Lung (tissue), 12 donors: Measurements from ENCODE around the gene COBL. TPM values are rescaled to one million over a fixed set of nuclear protein-coding genes. Genes with fewer than 3 reads are reported as not detected.

ENCODE experiments used
- ATAC-seq: fragments of 200-7000 bp; cut with Tn5 transposase; one replicate; pipeline ENCODE4 v1.9.1; 2020; ENCODE audit warnings: moderate number of reproducible peaks; ENCODE audit not compliant: insufficient read depth, low FRiP score
- DNase-seq, 3 donors: peaks; one replicate each; pipeline ENCODE4 v3.0.0-alpha.2; 2013 to 2017
- H3K27ac ChIP-seq, 2 donors: one replicate each; pipeline ENCODE4 v1.5.1; 2013; ENCODE audit warnings: mild to moderate bottlenecking in 2 of 2, moderate library complexity in 2 of 2, control low read depth in 1 of 2, inconsistent platforms in 1 of 2, low read depth in 1 of 2, low read length in 1 of 2
- H3K27me3 ChIP-seq, 3 donors: one replicate each; pipeline ENCODE4 v1.5.1; 2013; ENCODE audit warnings: low read length in 2 of 3; ENCODE audit not compliant: control insufficient read depth in 3 of 3, insufficient read depth in 3 of 3
- H3K36me3 ChIP-seq, 4 donors: one replicate each; pipeline ENCODE4 v1.5.1; 2013; ENCODE audit warnings: low read length in 4 of 4, mild to moderate bottlenecking in 1 of 4, moderate library complexity in 1 of 4; ENCODE audit not compliant: control insufficient read depth in 4 of 4, insufficient read depth in 4 of 4
- H3K4me1 ChIP-seq, 5 donors: one replicate each; pipeline ENCODE4 v1.5.1; 2013; ENCODE audit warnings: low read length in 5 of 5, mild to moderate bottlenecking in 2 of 5, moderate library complexity in 1 of 5; ENCODE audit not compliant: control insufficient read depth in 5 of 5, insufficient read depth in 5 of 5
- H3K4me3 ChIP-seq: one replicate; pipeline ENCODE4 v1.5.1; 2013; ENCODE audit warnings: mild to moderate bottlenecking, control low read depth, moderate library complexity
- H3K9ac ChIP-seq, 2 donors: one replicate each; pipeline ENCODE4 v1.5.1; 2013; ENCODE audit warnings: low read length in 2 of 2, control low read depth in 1 of 2; ENCODE audit not compliant: insufficient read depth in 1 of 2
- H3K9me3 ChIP-seq, 4 donors: one replicate each; pipeline ENCODE4 v1.5.1; 2013; ENCODE audit warnings: low read length in 3 of 4, mild to moderate bottlenecking in 1 of 4, moderate library complexity in 1 of 4; ENCODE audit not compliant: control insufficient read depth in 4 of 4, insufficient read depth in 3 of 4
- CTCF ChIP-seq: IDR thresholded peaks from 2 replicates; pipeline ENCODE4 v1.5.1; 2012; ENCODE audit warnings: mild to moderate bottlenecking; ENCODE audit errors: control extremely low read depth, extremely low read depth
- WGBS, 2 donors: extraction: QIAGEN DNeasy Blood & Tissue Kit; methylation state at CpG; one replicate each; pipeline ENCODE4 v1.1.7; 2013; 5-methylcytosine and 5-hydroxymethylcytosine counted together
- polyA plus RNA-seq, 2 donors: library from polyadenylated mRNA; stranded (reverse); fragments of 200-250 nt; gene quantifications; one replicate each; pipeline ENCODE4 v1.2.1, GENCODE V29; 2013
- total RNA-seq, 2 donors: library from RNA; depleted of rRNA in 1 of 2; stranded (reverse); fragments of >200 nt in 1 of 2; gene quantifications; one replicate each; pipeline ENCODE4 v1.2.1, GENCODE V29; 2014 to 2021
- donor health status: control.
- donor health status: control.
- donor health status: Bipolar disorder and iron deficiency.
- donor health status: healthy.
- donor health status: DM: yes; HTN: yes; CAD: no.

Gene COBL
- total and polyA plus RNA-seq, 4 donors: 6.3 to 38.1 (median 15.0) TPM

DNA sequence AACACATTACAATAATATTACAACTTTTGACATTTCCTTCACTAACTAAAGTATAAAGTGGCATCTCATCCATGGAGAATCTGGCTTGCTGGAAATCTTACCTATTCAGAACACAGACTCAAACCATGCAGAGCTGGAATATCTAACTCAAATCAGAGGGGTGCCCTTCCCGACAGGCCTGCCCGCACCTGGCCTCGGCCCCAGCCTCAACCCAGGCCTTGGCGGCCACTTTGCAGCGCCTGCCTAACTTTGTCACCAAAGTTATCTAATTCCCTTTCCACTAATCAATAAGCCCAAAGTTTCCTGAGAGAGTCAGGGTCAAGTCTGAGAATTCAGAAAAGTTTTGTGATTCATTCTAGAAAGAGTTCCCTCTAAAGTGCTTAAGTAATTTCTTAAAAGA, 212.9 kb downstream of the COBL start:
- Histone ChIP-seq H3K36me3 (peaks cover 0 to 3% (median 0%) of the 10 kb centered on the region in 4 donors), H3K4me3 (no peak overlapping the region), H3K9ac (no peak overlapping the region), H3K4me1 (peaks cover 0 to 3% (median 0%) of the 10 kb centered on the region in 5 donors), H3K27me3 (no peaks in the 10 kb centered on the region), H3K9me3 (no peaks in the 10 kb centered on the region), H3K27ac (no peak overlapping the region)
- DNase-seq (no peak), ATAC-seq (no peak)
- TF ChIP-seq CTCF: no peak
- 98% methylated on average over 5 of the region's 5 CpGs for WGBS, 2 donors

GRCh38 chr7:51102828-51103227, 213.8 kb downstream of the COBL start:
- H3K27ac ChIP-seq: no peak overlapping the region
- no peak overlapping the region for H3K4me3 ChIP-seq
- peaks cover 0 to 3% (median 0%) of the 10 kb centered on the region in 4 donors for H3K36me3 ChIP-seq
- H3K4me1 ChIP-seq: no peaks in the 10 kb centered on the region
- ATAC-seq (no peak), DNase-seq (no peak)
- no peaks in the 10 kb centered on the region for H3K27me3 ChIP-seq
- H3K9ac ChIP-seq: no peak overlapping the region
- no peaks in the 10 kb centered on the region for H3K9me3 ChIP-seq
- 83 to 90% methylated on average over 2 of the region's 2 CpGs for WGBS, 2 donors
- no peak for TF ChIP-seq CTCF

DNA sequence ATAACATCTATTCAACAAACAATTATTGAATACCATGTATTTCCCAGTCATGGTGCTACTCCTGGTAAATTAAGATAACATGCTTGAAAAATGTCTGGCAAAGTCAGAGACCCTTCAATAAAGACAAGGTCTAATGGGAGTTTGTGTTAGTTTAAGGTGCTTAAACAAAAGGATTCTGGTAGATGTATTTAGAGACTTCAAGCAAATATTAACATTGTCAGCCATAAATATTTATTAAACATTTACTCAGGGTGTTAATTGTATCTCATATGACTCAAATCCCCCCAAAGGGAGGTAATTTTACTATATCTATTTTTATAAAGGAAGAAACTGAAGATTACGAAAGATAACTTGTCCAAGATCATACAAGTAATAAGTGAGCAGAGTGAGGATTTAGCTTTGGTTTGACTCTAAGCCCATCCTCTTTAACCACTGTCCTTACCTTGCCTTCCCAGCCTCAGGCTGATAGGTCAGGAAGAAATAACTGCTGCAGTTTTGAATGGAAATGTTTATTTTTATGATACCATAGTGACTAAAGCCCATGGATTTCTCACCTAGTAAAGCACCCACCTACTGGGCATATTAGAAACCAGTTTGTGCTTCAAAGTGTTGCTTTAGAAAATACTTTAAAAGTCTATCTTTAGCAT, 215.4 kb downstream of the COBL start:
- WGBS, 2 donors: 91 to 92% methylated on average over 1 of the region's 1 CpG
- no peak overlapping the region for H3K9ac ChIP-seq
- H3K9me3 ChIP-seq: no peaks in the 10 kb centered on the region
- H3K36me3 ChIP-seq: peaks cover 0 to 3% (median 0%) of the 10 kb centered on the region in 4 donors
- H3K27me3 ChIP-seq: no peaks in the 10 kb centered on the region
- no peaks in the 10 kb centered on the region for H3K4me1 ChIP-seq
- H3K4me3 ChIP-seq: no peak overlapping the region
- DNase-seq (no peak), ATAC-seq (no peak)
- H3K27ac ChIP-seq: no peak overlapping the region
- TF ChIP-seq CTCF: no peak

DNA sequence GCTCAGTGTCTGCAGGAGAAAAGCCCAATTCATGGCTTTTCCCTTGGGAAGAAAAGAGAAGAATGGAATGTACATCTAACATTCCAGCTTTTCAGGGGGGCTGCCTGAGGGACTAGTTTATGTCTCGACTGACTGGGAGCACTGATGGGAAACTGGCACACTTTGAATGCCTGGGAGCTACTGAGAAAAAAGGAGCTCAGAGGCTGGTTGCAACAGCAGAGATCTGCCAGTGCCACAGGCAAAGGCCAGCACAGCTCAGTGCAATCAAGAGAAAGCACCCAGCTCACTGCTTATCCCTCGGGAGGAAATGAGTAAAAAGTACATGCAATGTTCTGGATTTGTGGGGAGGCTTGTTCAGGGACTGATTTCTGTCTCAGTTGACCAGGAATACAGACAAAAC, 226.2 kb downstream of the COBL start:
- Histone ChIP-seq H3K9me3 (peaks cover 0 to 9% (median 4%) of the 10 kb centered on the region in 4 donors), H3K36me3 (no peaks in the 10 kb centered on the region), H3K4me3 (no peak overlapping the region), H3K27ac (no peak overlapping the region), H3K9ac (no peak overlapping the region), H3K27me3 (no peaks in the 10 kb centered on the region), H3K4me1 (peaks cover 0 to 1% (median 0%) of the 10 kb centered on the region in 5 donors)
- ATAC-seq (no peak), DNase-seq (no peak)
- WGBS, 2 donors: 82 to 91% methylated on average over 2 of the region's 2 CpGs
- no peak for TF ChIP-seq CTCF
